ENCODE results near the gene EIF1AD. TPM values are rescaled to one million over a fixed set of nuclear protein-coding genes. Genes with fewer than 3 reads are reported as not detected.

EIF1AD gene
- total and polyA plus RNA-seq, 2 of the 8 experiments (the other 6 are each of a cell fraction or from before 2014, with no cell fraction given): 32.6 to 39.9 TPM

DNA sequence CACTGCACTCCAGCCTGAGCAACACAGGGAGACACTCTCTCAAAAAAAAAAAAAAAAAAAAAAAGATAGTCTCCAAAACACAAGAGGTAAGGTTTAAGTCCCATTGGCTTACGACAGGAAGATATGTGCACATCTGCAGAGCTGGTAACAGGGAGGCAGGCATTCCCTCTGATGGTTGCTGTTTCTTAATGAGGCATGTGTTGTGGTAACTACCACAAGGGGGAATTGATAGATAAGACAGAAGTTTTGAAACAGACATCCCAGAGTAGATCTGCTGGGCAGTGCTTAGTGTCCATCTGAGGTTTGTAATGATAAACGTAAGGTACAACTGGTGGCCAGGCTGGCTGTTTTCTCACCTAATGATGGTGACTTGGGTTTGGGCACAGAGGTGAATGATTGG, 4.7 kb downstream of the EIF1AD start:
- WGBS, 2 experiments (ENCODE audit: extremely low coverage in 1 of 2, insufficient coverage in 1 of 2, insufficient read length in 1 of 2, insufficient replicate concordance in 2 of 2, low coverage in 1 of 2, low lambda C conversion rate in 2 of 2, missing lambda C conversion rate in 1 of 2): 98% methylated on average over 2 of the region's 2 CpGs; no CpG with 5 or more reads in 1 of the 2 experiments
- ChIA-PET CTCF (ENCODE audit: partially characterized antibody) (interaction anchor here (0.6 to 2.9 kb wide), 3 partner anchors 25 to 106 kb away, joined by 3 to 12 read pairs (median 3); no protein-coding TSS in a partner anchor), POLR2A (ENCODE audit: partially characterized antibody) (interaction anchor here (0.6 kb wide), 1 partner anchor 152 kb away, joined by 3 read pairs; no protein-coding TSS in a partner anchor)

More for the DNA sequence above, 4.7 kb downstream of the EIF1AD start:
- DNase-seq (ENCODE audit: low read depth in 1 of 2, low spot score in 2 of 2): no peak
- Histone ChIP-seq H4K8ac (ENCODE audit: extremely low read depth, insufficient read depth, low read length) (no peak overlapping the region), H3K4me2 (ENCODE audit: insufficient read depth in 1 of 2, low read depth in 2 of 2, low read length in 2 of 2) (no peak overlapping the region), H2AK5ac (ENCODE audit: low read depth, low read length) (no peak overlapping the region), H4K91ac (replicated peaks; ENCODE audit: insufficient read length, low read length) (no peak overlapping the region), H3K23me2 (ENCODE audit: low read depth, low read length) (peaks cover 2% of the 10 kb centered on the region; the same call in 1 of the 2 replicates), H3K79me2 (ENCODE audit: control insufficient read depth in 1 of 2, insufficient read depth in 2 of 2, low read length in 2 of 2) (peaks cover 0 to 16% of the 10 kb centered on the region in 2 experiments; a peak in 2 of 4 replicates), H3K18ac (ENCODE audit: extremely low read depth, low read length) (no peak overlapping the region), H3K36me3 (ENCODE audit: control insufficient read depth in 2 of 4, insufficient read depth in 4 of 4, low read length in 3 of 4) (peaks cover 13 to 34% (median 27%) of the 10 kb centered on the region in 4 experiments), H3K14ac (ENCODE audit: insufficient read length) (no peak overlapping the region), H2BK12ac (ENCODE audit: low read depth, low read length) (no peak overlapping the region), H2BK120ac (replicated peaks; ENCODE audit: low read depth, low read length) (no peak overlapping the region), H2BK5ac (ENCODE audit: low read depth, low read length) (no peak overlapping the region), H3K4me3 (ENCODE audit: extremely low read depth in 1 of 4, insufficient read depth in 2 of 4, low read depth in 3 of 4, low read length in 4 of 4) (no peak overlapping the region), H2BK20ac (ENCODE audit: low read length) (no peak overlapping the region), H3K4ac (replicated peaks; ENCODE audit: insufficient read length, low read depth, low read length) (no peak overlapping the region), H3K4me1 (replicated peaks in 1 of 4; ENCODE audit: control insufficient read depth in 3 of 4, insufficient read depth in 4 of 4, low read length in 3 of 4) (no peaks in the 10 kb centered on the region), H3K79me1 (ENCODE audit: low read depth, low read length) (no peaks in the 10 kb centered on the region; the same call in none of the 2 replicates), H3K9me3 (ENCODE audit: insufficient read depth in 2 of 2, low read depth in 1 of 2, low read length in 1 of 2) (no peaks in the 10 kb centered on the region), H3K23ac (ENCODE audit: insufficient read length) (no peak overlapping the region), H3K27me3 (replicated peaks in 1 of 4; ENCODE audit: control insufficient read depth in 3 of 4, extremely low read depth in 1 of 4, insufficient read depth in 3 of 4, low read length in 3 of 4) (no peaks in the 10 kb centered on the region), H3K27ac (ENCODE audit: low read depth, low read length) (no peak overlapping the region), H2AFZ (ENCODE audit: low read length) (no peak overlapping the region), H4K20me1 (replicated peaks in 1 of 2; ENCODE audit: control insufficient read depth in 1 of 2, insufficient read depth in 2 of 2, low read length in 2 of 2) (peaks cover 6 to 12% of the 10 kb centered on the region in 2 experiments), H3K56ac (replicated peaks; ENCODE audit: insufficient read length, low read depth, low read length) (no peak overlapping the region), H3K9ac (replicated peaks in 1 of 4; ENCODE audit: extremely low read depth in 1 of 4, low read depth in 3 of 4, low read length in 3 of 4) (no peak overlapping the region), H4K5ac (ENCODE audit: insufficient read length, low read depth, low read length) (no peak overlapping the region), H2BK15ac (ENCODE audit: low read length) (no peak overlapping the region)
- TF ChIP-seq EGR1 (IDR thresholded peaks at IDR 0.05; ENCODE audit: borderline replicate concordance, low read depth, low read length): no peak
- TF ChIP-seq ASH2L (IDR thresholded peaks at IDR 0.05; ENCODE audit: low read length): no peak
- TF ChIP-seq CEBPB (IDR thresholded peaks at IDR 0.05; ENCODE audit: low read depth, low read length): no peak
- no peak for TF ChIP-seq BCL11A (IDR thresholded peaks at IDR 0.05; ENCODE audit: low read depth in 2 of 2, low read length in 2 of 2)
- no peak for TF ChIP-seq RXRA (IDR thresholded peaks at IDR 0.05; ENCODE audit: insufficient read depth, low read depth, low read length)
- no peak for TF ChIP-seq CBX8 (IDR thresholded peaks at IDR 0.05; ENCODE audit: borderline replicate concordance, low read depth, low read length)
- TF ChIP-seq CHD2 (IDR thresholded peaks at IDR 0.05; ENCODE audit: low read length): no peak
- no peak for TF ChIP-seq KDM5A (IDR thresholded peaks at IDR 0.05; ENCODE audit: low read length)
- TF ChIP-seq POU5F1 (IDR thresholded peaks at IDR 0.05; ENCODE audit: low read depth, low read length): no peak
- TF ChIP-seq RFX5 (IDR thresholded peaks at IDR 0.05; ENCODE audit: borderline replicate concordance, low read depth, low read length): no peak
- no peak for TF ChIP-seq RNF2 (IDR thresholded peaks at IDR 0.05; ENCODE audit: borderline replicate concordance, low read depth, low read length, missing control alignments, poor library complexity, severe bottlenecking)
- TF ChIP-seq SAP30 (IDR thresholded peaks at IDR 0.05; ENCODE audit: insufficient read depth, insufficient replicate concordance, low read length): no peak
- FAIRE-seq: no peak

All from H1 (cell line).